EL (cell line): ENCODE data around the gene TBC1D2B.

Experiments
- DNase-seq: peaks from one replicate; pipeline ENCODE4 v3.0.0-alpha.2; 2016

TBC1D2B gene

DNA sequence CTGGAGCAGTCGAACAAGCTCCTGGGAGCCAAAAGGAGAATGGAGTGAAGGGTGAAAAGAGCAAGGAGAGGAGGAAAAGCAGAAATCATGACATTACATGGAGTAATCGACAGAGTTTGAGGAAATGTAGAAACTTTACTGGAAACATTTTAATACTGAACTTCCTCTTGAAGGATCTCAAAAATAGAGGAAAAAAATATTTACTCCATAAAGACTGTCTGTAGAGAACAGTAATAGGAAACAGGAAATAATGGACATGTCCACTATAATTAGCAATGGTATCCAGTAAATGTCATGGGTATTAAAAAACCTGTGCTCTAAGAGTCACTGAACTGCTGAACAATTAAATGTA is 53.0 kb downstream of the TBC1D2B start:
- DNase-seq, result no peak

GRCh38 chr15:78023865-78024518 is 53.5 kb downstream of the TBC1D2B start:
- no peak for DNase-seq

GRCh38 chr15:78023081-78023665 is 54.3 kb downstream of the TBC1D2B start:
- no peak for DNase-seq

DNA sequence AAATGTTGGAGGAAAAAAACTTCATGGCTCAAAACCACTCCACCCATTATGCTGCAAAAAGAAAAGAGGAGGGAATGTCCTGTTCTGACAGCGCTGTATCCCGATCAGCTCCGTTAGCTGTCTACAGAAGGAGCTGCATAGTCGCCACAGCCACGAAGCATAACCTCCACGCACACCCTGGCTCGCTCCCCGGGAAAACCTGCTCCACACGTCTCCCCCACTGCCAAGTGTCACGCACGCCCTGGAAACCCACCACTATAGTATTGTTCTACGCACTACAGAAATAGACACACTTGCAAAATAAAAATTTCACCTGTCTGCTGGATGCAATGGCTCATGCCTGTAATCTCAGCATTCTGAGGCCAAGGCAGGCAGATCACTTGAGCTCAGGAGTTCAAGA is 55.8 kb downstream of the TBC1D2B start:
- DNase-seq, result no peak

- no peak for DNase-seq
Measured at GRCh38 chr15:78020007-78020406, 57.5 kb downstream of the TBC1D2B start.

- DNase-seq, result no peak
Measured at GRCh38 chr15:78018946-78019644, 58.4 kb downstream of the TBC1D2B start.

GRCh38 chr15:78018445-78018844 is 59.1 kb downstream of the TBC1D2B start:
- no peak for DNase-seq

DNA sequence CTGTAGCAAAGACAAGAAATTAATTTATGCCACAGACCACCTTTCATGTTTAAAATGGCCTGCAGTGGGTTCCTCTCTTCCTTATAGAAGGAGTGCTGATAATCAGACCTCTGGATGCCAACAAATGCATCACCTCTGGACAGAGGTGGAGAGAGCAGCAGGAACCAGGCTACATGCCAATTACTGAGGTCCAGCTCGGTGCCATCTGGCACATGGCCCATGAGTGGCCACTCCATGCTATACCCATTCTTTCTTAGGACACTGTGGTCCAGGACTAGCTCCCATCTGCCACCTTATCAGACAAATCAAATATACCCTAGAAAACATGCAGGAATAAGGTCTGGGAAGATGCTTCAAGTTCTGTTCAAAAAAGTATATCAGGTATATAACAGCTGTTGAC is 60.7 kb downstream of the TBC1D2B start:
- DNase-seq, result no peak

GRCh38 chr15:78012643-78013077 is 64.9 kb downstream of the TBC1D2B start:
- no peak for DNase-seq

- DNase-seq, result no peak
Measured at GRCh38 chr15:78010067-78010466, 67.4 kb downstream of the TBC1D2B start.

- peak; percentile 79 for DNase-seq
Measured at GRCh38 chr15:78007964-78008886, 69.3 kb downstream of the TBC1D2B start.

- no peak for DNase-seq
Measured at GRCh38 chr15:78007211-78007931, 70.1 kb downstream of the TBC1D2B start.

DNA sequence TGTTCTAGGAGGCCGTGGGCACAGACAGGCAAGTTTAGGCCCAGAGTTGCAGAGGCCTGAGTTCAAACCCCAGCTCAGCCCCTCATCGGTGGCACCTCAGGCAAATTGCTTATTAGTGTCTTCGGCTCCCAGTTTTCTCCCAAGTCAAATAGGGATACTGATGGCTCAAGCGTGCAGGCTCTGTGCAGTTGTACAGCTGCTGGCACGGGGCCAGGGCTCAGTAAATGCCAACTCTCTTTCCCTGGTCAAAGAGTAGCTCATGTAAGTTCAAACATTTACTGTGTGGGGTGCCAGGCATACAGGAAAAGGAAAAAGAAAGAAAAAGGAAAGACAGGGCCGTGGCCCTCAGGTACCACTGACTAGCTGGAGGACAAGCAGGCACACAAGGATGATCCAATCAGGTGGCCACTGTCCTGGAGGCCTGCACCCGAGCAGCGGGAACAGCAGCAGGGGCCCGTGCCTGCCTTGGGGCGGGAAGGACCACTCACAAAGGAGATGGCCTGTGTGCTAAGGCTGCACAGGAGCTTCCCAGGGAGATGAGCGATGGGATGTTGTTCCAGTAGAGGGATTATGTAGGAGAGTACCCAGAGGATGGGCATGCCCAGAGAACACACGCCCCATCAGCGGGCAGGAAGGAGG is 70.8 kb downstream of the TBC1D2B start:
- no peak for DNase-seq

GRCh38 chr15:78004919-78005634 is 72.4 kb downstream of the TBC1D2B start:
- DNase-seq, result peak; percentile 85

DNA sequence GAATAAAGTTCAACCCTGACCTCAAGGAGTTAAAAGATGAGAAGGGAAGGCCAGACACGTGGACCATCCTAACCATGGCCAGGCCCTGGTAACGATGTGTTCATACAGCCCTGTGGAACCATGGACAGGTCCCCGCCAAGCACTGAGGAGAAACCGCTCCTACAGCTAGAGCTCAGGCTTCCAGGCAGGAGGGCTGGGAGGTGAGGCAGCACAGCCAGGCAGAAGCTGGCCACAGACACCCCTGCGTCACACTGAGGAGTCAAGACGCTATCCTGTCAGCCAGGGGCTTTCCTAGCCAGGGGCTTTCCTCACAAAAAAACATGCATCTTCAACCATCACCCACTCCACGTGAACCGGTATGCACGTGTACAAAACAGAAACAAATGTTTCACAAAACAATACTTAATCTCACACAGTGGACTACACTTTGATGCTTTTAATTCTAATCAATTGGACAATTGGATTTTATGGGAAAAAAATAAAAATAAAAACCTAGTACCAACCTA is 73.2 kb downstream of the TBC1D2B start:
- no peak for DNase-seq

- DNase-seq, result no peak
Measured at GRCh38 chr15:78003539-78004008, 73.9 kb downstream of the TBC1D2B start.

GRCh38 chr15:78002996-78003395 is 74.5 kb downstream of the TBC1D2B start:
- no peak for DNase-seq

GRCh38 chr15:78001656-78002055 is 75.9 kb downstream of the TBC1D2B start:
- DNase-seq, result no peak

- DNase-seq, result no peak
Measured at GRCh38 chr15:78000927-78001249, 76.6 kb downstream of the TBC1D2B start.

DNA sequence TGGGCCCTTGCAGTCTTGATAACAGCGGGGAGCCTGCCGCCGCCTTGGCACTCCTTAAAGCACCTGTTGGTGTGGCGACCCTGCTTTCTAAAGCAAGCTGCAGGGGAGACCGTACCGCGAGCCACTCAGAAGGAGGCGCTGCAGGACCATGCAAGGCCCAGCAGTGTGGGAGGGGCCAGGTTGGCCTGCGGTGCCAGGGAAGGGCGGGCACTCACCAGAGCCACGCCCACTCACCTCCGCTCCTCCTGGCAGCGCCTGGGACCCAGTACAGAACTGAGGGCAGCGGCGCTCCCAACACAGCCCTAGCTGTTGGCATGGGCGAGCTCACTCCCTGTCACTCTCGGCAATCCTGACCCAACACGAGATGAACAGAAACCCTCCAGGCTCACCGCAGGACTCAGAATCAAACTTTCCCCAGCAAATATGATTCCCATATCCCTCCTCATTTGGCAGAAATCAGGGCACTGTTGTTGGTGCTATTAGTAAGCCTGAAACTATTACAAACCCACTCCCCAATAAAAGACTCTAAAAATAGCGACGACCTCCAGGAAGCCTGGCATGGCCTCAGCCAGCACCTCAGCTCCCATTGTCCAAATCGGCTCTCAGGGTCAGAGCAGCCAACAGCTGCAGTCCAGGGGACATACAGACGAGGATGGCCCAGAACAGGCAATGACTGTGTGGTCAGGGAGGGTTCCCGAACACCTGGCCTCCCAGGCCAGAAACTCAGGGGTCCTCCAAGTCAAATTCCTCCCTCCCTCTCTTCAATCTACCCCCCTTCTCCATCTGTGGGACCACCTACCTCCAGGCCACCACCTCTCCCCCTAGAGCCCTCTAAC is 77.2 kb downstream of the TBC1D2B start:
- DNase-seq, result peak; percentile 41
